Glomerular endothelial cell (primary cell): ENCODE results near the gene CCDC81. TPM values are rescaled to one million over a fixed set of nuclear protein-coding genes. Genes with fewer than 3 reads are reported as not detected.
"Not testable (repeated sequence)": the region's sequence is repeated elsewhere in the genome, so short reads cannot be mapped to it uniquely, and the experiment has no call there.

Source experiments
- DNase-seq: peaks from one replicate; pipeline ENCODE4 v3.0.0-alpha.2; 2011; ENCODE audit warnings: low read depth, low spot score; ENCODE audit errors: extremely low read depth
- total RNA-seq: library from RNA; depleted of rRNA; stranded (reverse); fragments of >200 nt; gene quantifications from 2 replicates; pipeline ENCODE4 v1.2.3, GENCODE V29; 2015

Gene CCDC81
- total RNA-seq, 1 donor from 2014 or later: 2.8 TPM

DNA sequence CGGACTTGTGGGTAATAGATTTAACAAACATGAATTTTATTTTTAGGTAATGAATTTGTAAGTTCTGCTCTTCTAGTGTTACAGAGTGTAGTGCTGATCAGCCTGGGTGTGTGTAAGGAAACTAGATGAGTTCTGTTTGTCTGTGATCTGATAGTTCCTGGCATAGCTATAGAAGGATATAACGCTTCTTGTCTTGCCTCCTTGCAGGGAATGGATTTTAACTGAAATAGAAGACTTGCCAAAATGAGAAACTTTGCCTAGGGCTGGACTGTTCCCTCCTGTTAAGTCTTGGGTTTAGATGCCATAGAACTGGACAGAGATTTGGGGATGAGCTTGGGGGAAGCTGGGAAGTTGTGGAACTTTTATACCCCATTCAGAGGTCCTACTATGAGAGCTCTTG is 11.6 kb downstream of the CCDC81 start:
- DNase-seq: no peak

- DNase-seq: no peak
Measured at GRCh38 chr11:86386746-86387145, 12.1 kb downstream of the CCDC81 start.

DNA sequence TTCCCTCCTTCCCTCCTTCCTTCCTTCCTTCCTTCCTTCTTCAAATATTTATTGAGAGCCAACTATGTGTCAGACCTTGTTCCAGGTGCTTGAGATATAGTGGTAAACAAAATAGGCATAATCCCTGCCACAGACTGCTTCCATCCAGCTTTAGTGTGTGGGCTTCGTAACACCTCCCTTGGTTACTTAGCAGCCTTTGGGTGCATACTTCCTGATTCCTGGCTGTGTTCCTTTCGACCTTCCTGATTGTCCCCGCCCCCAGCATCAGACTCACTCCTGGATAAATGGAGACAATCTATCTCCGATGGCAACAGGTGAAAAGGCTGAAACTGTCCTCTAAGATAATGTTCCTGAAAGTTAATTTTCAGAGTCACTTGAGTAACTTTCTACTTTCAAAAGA is 13.5 kb downstream of the CCDC81 start:
- no peak for DNase-seq

GRCh38 chr11:86390487-86390886 is 15.8 kb downstream of the CCDC81 start:
- no peak for DNase-seq

GRCh38 chr11:86395061-86395551 is 20.4 kb downstream of the CCDC81 start:
- DNase-seq: no peak

- DNase-seq: no peak
Measured at GRCh38 chr11:86396396-86396795, 21.7 kb downstream of the CCDC81 start.

- no peak for DNase-seq
Measured at GRCh38 chr11:86397351-86397750, 22.7 kb downstream of the CCDC81 start.

DNA sequence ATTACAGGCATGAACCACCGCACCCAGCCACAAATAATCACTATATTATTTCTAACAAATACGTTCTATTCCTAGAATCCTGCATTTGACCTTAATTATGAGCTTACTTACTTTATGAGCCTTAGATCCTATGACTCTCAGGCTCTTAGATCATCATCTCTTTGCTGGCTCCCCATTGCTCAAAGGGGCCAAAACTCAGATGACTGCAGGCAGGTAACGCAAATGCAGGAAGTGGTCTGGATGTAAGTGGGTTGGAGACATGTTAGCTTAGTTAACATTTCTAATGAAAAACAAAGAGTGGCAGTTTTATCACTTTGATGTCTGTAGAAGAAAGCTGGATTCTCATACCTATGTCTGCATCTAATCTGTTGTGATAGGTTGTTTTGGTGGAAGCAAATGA is 23.4 kb downstream of the CCDC81 start:
- DNase-seq: no peak

- DNase-seq: no peak
Measured at GRCh38 chr11:86403458-86403857, 28.8 kb downstream of the CCDC81 start.

GRCh38 chr11:86408845-86409244 is 34.2 kb downstream of the CCDC81 start:
- no peak for DNase-seq

DNA sequence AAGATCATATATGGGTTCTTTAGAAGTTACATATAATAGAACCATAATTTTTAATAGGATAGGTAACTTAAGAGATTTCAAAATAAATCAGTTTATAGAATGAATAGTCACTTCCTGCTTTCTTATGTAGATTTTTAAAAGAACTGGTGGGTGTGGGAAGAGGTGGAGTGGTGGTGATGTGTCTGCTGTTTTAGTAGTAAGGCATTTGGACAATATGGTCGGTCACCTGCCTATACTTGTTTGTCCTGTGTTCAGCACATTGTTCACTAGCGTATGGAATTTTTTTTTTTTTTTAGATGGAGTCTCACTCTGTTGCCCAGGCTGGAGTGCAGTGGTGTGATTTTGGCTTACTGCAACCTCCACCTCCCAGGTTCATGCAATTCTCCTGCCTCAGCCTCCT is 39.3 kb downstream of the CCDC81 start:
- DNase-seq: no peak

DNA sequence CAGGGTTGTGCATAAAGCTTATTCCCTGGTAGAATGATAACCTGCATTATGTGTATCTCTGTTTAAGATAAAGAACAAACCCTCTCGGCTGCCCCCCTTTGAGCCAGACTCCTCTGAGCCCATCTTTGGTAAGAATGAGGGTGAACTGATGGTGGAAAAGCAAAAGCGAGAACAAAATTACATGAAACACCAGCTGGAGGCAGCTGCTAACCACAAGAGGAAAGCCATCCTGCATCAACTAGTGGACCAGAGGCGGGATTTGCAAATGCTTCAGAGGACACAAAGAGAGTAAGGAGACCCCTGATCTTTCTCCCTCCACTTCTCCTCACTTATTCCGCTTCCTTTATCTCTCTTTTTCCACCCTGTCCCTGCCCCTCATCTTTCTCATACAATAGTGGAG is 40.3 kb downstream of the CCDC81 start:
- no peak for DNase-seq

DNA sequence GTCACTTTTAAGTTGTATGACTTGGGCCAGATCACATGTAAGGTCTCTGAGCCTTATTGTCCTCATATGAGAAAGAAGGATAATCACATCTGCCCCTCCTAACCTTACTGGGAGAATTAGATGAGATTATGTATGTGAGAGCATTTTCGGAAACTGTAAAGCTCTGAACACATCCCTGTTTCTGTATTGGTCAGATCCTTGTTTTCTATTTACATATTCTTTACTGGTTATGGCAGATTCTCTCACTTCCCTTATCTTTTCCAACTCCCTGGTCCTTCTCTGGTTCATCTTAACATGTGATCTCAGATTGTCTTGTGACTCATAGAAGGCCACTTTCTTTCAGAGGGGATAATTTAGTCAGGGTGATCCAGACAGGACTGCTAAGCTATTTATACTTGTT is 41.8 kb downstream of the CCDC81 start:
- no peak for DNase-seq

DNA sequence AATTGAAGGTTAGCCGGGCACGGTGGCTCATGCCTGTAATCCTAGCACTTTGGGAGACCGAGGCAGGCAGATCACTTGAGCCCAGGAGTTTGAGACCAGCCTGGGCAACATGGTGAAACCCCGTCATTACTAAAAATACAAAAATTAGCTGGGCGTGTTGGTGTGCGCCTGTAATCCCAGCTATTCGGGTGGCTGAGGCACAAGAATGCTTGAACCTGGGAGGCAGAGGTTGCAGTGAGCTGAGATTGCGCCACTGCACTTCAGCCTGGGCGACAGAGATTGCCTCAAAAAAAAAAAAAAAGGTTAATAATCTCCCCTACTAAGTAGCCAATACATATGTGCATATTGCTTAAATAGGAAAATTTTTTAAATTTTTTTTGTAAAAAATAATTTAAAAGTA is 42.3 kb downstream of the CCDC81 start:
- DNase-seq: not testable (repeated sequence)

DNA sequence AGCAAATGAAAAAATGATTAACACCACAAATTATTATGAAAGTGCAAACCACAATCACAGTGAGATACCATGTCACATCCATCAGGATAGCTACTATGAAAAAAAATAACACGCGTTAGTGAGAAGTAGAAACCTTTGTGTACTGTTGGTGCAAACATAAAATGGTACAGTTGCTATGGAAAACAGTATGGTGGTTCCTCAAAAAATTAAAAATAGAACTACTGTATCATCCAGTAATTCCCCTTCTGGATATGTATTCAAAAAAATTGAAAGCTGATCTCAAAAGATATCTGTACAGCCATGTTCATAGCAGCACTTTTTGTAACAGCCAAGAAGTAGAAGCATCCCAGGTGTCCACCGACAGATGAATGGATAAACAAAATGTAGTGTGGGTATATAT is 43.4 kb downstream of the CCDC81 start:
- no peak for DNase-seq

DNA sequence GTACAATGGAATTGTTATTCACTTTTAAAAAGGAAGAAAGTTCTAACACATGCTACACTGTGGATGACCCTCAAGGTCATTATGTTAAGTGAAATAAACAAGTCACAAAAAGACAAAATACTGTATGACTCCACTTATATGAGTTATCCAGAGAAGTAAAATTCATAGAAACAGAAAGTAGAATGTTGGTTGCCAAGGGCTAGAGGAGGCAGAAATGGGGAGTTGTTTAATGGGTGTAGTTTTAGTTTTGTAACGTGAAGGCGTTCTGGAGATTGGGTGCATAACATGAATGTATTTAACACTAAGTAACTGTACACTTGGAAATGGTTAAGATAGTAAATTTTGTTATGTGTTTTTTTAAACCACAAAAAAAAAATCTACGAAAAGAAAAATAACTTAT is 43.8 kb downstream of the CCDC81 start:
- no peak for DNase-seq

DNA sequence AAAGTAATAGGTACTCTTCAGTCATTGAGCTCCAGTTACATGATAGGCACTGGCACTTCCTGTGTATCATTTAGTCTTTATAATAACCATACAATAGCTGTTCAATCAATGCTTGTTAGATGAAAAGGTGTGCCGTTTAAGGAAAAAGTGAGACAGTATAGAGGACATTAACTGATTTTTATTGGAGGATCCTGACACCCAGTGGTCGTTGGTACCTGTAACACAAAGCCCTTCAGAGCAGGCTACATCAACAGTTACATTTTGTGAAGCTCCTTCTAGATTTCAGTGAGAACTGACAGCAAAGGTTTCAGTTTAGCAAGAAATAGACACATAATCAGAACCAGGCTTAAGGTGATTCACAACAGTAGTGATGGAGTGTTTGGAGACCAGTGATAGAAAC is 44.2 kb downstream of the CCDC81 start:
- DNase-seq: no peak

DNA sequence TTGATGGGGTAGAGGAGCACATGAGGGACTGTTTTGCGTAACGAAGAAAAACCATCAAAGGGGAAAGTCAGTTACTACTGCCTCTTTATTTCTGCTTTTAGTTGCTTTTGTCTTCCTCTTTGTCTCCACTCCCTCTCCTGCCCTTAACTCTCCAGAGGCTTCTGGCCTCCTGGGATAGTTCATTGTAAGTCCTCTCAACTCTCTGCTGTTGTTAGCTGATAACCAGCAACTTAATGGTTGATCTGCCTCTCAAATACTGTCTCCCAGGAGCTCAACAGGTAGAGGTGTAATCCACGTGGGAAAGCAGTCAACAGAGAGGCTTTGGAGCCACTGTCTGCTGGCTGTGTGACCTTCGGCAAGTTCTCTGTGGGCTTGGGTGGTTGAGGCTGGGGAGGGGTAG is 47.3 kb downstream of the CCDC81 start:
- DNase-seq: no peak

GRCh38 chr11:86422371-86422770 is 47.7 kb downstream of the CCDC81 start:
- no peak for DNase-seq

DNA sequence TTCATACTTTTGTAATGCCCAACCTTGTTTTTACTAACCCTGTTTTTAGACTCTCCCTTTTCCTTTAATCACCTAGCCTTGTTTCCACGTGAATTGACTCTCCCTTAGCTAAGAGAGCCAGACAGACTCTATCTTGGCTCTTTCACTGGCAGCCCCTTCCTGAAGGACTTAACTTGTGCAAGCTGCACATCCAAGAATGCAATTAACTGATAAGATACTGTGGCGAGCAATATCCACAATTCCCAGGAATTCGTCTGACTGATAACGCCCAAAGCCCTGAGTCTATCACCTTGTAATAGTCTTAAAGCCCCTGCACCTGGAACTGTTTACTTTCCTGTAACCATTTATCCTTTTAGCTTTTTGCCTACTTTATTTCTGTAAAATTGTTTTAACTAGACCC is 48.8 kb downstream of the CCDC81 start:
- not testable (repeated sequence) for DNase-seq

DNA sequence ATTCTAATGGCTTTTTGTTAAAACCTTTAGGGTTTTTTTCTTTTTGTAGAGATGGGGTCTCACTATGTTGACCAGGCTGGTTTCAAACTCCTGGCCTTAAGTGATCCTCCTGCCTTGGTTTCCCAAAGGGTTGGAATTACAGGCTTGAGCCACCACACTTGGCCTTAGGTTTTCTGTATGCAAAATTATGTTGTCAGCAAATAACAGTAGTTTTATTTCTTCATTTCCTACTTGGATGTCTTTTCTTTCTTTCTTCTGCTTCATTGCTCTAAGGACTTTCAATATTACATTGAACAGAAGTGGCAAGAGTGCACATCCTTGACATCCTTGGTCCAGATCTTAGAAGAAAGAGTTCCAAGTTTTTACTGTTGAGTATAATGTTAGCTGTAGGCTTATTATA is 52.8 kb downstream of the CCDC81 start:
- no peak for DNase-seq

- DNase-seq: no peak
Measured at GRCh38 chr11:86431258-86431657, 56.6 kb downstream of the CCDC81 start.

DNA sequence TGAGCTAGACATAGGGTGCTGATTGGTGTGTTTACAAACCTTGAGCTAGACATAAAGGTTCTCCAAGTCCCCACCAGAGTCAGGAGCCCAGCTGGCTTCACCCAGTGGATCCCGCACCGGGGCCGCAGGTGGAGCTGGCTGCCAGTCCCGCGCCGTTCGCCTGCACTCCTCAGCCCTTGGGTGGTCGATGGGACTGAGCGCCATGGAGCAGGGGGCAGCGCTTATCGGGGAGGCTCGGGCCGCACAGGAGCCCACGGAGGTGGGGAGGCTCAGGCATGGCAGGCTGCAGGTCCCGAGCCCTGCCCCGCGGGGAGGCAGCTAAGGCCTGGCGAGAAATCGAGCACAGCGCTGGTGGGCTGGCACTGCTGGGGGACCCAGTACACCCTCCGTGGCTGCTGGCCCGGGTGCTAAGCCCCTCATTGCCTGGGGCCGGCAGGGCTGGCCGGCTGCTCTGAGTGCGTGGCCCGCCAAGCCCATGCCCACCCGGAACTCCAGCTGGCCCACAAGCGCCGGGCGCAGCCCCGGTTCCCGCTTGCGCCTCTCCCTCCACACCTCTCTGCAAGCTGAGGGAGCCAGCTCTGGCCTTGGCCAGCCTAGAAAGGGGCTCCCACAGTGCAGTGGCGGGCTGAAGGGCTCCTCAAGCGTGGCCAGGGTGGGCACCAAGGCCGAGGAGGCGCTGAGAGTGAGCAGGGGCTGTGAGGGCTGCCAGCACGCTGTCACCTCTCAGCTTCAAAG is 58.8 kb downstream of the CCDC81 start:
- not testable (repeated sequence) for DNase-seq
